Measurements from ENCODE around the gene EML1. TPM values are rescaled to one million over a fixed set of nuclear protein-coding genes. Genes with fewer than 3 reads are reported as not detected.

The EML1 gene
- polyA plus RNA-seq, 3 donors: 5.2 to 19.6 (median 14.1) TPM

- WGBS, 3 donors: 75 to 88% (median 81%) methylated on average over 26 of the region's 26 CpGs
- H3K27ac ChIP-seq (ENCODE audit: low read depth, low read length): no peak overlapping the region
Observed at GRCh38 chr14:99773521-99774497, 19.4 kb upstream of the EML1 start.

- H3K27ac ChIP-seq (ENCODE audit: low read depth, low read length): no peak overlapping the region
- whole genome bisulfite sequencing, 3 donors: 49 to 61% (median 55%) methylated on average over 6 of the region's 6 CpGs
Observed at GRCh38 chr14:99774556-99775307, 18.5 kb upstream of the EML1 start.

DNA sequence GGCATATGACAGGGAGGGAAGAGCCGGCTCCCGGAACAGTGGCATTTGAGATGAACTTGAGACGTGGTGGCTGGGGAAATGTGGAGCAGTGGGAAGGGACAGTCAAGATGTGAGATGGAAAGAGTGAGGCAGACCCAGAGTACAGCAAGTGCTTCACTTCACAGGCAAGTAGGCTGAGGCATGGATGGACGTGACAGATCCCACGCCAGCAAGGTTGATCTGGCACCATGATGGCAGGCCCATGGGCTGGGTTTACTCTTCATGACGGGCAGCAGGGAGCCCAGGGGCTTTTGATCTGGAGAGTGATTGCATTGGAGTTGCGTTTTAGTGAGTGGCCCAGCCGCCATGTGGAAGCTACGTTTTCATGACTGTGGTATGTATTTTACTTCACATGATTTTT, 17.9 kb upstream of the EML1 start:
- WGBS, 3 donors: 85 to 87% (median 85%) methylated on average over 9 of the region's 9 CpGs
- H3K27ac ChIP-seq (ENCODE audit: low read depth, low read length): no peak overlapping the region

DNA sequence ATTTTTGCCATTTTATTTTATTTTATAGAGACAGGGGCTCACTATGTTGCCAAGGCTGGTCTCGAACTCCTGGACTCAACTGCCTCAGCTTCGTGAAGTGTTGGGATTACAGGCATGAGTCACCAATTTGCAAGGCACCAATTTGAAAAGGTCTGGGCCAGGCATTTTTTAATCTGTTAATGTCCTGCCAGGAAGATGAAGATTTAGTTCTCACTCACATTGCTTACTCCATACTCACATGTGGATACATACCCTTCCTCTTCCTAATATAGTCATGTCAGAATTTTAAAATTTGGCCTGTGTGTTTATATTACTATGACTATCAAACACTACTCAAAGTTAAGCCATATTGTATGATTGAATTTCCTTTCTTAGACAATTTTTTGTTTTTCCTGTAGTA, 15.3 kb upstream of the EML1 start:
- WGBS, 3 donors: 90 to 94% (median 93%) methylated on average over 2 of the region's 2 CpGs
- no peak overlapping the region for H3K27ac ChIP-seq (ENCODE audit: low read depth, low read length)

DNA sequence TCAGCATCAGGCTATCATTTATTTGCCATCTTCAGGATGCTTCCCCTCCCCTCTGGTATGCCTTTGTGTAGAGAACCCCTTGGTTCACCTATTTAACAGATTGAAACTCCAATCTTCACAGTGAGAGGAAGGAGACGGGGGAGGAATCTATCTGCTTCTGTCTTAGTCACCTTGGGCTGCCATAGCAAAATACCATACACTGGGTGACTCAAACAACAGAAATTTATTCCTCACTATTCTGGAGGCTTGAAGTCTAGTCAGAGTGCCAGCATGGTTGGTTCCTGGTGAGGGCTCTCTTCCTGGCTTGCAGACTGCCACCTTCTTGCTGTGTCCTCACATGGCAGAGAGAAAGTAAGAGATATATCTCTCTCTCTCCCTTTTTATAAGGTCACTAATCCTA, 13.5 kb upstream of the EML1 start:
- no peak overlapping the region for H3K27ac ChIP-seq (ENCODE audit: low read depth, low read length)
- WGBS, 3 donors: 92 to 100% (median 95%) methylated on average over 1 of the region's 1 CpG

- 71 to 94% (median 89%) methylated on average over 9 of the region's 9 CpGs for WGBS, 3 donors
- no peak overlapping the region for H3K27ac ChIP-seq (ENCODE audit: low read depth, low read length)
Observed at GRCh38 chr14:99780690-99781089, 12.5 kb upstream of the EML1 start.

DNA sequence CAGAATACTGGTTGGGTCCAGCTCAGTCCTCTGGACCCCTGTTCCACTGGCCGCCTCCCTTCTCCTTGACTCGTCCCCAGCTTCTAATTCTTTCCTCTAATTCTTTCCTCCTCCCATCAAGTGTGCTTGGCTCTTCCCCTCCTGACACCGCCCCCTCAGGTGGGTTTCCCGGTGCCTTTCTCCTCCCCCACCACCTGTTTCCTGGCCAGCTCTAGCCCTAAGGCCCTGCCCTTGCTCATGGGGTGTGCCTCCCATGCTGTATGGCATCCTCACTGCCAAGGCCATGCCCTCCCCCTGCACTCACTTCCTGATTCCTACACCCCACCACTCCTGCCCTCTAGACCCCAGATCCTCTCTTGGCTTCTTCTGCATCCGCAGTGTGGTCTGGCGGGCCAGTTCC, 12.1 kb upstream of the EML1 start:
- no peak overlapping the region for H3K27ac ChIP-seq (ENCODE audit: low read depth, low read length)
- 58 to 80% (median 78%) methylated on average over 6 of the region's 6 CpGs for WGBS, 3 donors

- no peak overlapping the region for H3K27ac ChIP-seq (ENCODE audit: low read depth, low read length)
- WGBS, 3 donors: 79 to 90% (median 84%) methylated on average over 14 of the region's 14 CpGs
Observed at GRCh38 chr14:99781853-99782610, 11.2 kb upstream of the EML1 start.

DNA sequence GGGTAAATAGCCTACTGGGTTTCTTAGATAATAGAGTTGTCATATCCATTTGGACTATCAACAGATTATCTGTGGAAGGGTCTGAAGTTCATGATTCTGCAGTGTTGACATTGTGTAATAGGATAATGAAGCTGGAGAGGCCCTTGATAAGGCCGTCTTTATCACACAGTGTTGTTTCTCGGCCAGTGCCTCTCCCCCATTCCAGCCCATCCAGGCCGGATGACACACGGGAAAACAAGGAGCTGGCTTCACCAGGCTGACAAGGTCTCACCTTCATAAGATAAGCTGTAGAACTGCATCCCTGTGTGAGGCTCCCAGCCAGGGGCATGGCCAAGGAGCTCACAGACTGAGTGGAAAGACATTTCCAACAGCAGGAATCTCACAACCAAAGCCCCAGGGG, 8.7 kb upstream of the EML1 start:
- H3K27ac ChIP-seq (ENCODE audit: low read depth, low read length): no peak overlapping the region
- WGBS, 3 donors: 37 to 66% (median 65%) methylated on average over 4 of the region's 4 CpGs

DNA sequence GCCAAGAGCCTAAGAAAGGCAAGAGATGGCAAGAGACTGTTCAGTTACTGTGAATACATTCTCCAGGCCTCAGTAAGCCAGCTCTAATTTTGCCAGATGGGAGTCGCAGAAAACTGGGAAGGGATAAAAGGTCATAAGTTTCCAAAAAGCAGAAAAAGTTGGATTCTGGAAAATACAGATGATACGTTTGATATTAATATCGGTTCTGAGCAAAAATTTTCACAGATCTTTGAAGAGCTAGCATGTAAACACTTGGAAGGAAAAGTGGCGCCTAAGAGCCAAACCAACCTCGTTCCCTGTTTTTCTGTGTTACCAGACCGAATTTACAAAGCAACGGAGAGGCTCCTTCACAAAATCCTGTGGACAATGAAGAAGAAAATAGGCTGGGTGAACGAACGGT, 7.8 kb upstream of the EML1 start:
- H3K27ac ChIP-seq (ENCODE audit: low read depth, low read length): no peak overlapping the region
- 72 to 84% (median 79%) methylated on average over 9 of the region's 9 CpGs for WGBS, 3 donors

DNA sequence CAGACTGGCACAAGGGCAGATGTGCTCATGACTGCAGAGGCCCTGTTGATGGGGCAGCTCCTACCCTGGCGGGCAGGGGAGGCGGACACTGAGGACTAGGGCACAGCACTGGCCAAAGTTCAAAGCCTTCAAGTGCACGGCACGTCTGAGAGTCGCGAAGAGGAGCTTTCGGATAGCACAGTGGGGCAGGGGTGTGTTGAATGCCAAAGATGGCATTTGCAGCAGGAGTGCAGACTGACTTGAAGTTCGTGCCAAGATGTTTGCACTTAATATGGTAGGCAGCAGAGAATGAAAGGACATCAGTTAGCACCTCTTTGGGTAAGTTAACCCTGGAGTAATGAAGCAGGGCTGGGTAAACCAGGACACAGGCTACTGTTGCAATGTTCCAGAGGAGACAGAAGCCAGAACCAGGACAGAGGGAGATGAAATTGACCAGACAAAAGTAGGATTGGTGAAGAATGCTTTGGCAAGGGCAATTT, 6.7 kb upstream of the EML1 start:
- WGBS, 3 donors: 86 to 89% (median 89%) methylated on average over 8 of the region's 8 CpGs
- H3K27ac ChIP-seq (ENCODE audit: low read depth, low read length): no peak overlapping the region

DNA sequence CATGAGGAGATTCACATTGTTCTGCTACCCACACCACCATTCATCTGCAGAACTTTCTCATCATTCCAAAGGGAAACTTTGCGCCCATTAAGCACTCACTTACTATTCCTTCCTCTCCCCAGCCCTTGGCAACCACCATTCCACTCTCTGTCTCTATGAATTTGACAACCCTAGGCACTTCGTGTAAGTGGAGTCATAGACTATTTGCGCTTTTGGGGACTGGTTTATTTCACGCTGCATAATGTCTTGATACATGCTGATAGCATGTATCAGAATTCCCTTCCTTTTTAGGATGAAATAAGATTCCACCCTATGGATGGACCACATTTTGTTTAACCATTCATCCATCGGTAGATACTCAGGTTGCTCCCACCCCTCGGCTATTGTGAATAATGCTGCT, 4.5 kb upstream of the EML1 start:
- 93 to 95% (median 94%) methylated on average over 6 of the region's 6 CpGs for WGBS, 3 donors
- H3K27ac ChIP-seq (ENCODE audit: low read depth, low read length): no peak overlapping the region

GRCh38 chr14:99789581-99789980, 3.6 kb upstream of the EML1 start:
- WGBS, 3 donors: 30 to 55% (median 31%) methylated on average over 2 of the region's 2 CpGs
- H3K27ac ChIP-seq (ENCODE audit: low read depth, low read length): no peak overlapping the region

- no peak overlapping the region for H3K27ac ChIP-seq (ENCODE audit: low read depth, low read length)
- WGBS, 3 donors: 82 to 89% (median 89%) methylated on average over 7 of the region's 7 CpGs
Observed at GRCh38 chr14:99790201-99790977, 2.8 kb upstream of the EML1 start.

GRCh38 chr14:99790978-99791376, 2.2 kb upstream of the EML1 start:
- 74 to 88% (median 78%) methylated on average over 6 of the region's 6 CpGs for WGBS, 3 donors
- no peak overlapping the region for H3K27ac ChIP-seq (ENCODE audit: low read depth, low read length)

DNA sequence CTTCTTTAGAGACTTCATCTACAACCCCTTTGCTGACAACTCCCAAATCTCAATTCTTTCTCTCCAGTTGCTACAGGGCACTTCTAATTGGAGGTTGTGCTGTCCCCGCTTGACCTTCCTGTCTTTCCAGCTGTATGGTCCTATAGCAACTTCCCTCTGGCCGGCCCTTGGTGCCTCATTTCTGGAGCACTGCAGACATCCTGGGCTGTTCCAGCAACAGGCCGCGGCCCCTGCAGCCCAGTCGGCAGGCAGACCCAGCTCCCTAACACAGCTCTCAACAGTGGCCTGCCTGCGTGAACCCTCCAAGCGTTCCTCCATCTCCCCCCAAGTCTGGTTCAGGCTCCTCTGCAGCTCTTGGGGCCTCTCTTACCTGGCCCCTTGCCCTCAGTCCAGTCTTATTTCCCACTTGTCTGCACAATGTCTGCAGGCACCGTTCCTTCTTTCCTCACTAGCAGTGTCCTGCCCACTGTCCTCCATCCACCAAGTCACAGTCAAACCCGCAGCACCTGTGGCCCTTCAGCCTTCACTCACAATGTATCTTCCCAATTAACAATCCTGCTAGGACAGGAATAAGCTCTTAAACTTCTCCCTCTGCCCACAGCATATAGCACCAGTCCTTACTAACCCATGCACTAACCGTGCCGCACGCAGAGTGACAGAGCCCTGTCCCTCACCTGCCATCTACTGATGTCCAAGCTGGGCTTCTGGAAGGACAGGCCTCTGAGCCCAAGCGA, 1.6 kb upstream of the EML1 start:
- no peak overlapping the region for H3K27ac ChIP-seq (ENCODE audit: low read depth, low read length)
- WGBS, 3 donors: 67 to 82% (median 78%) methylated on average over 13 of the region's 13 CpGs

GRCh38 chr14:99792210-99792535, 1.0 kb upstream of the EML1 start:
- H3K27ac ChIP-seq (ENCODE audit: low read depth, low read length): no peak overlapping the region
- WGBS, 3 donors: 60 to 73% (median 71%) methylated on average over 6 of the region's 6 CpGs

Measured in adipose tissue (tissue), 3 donors.